Measurements from ENCODE around the gene ZFP57.

Gene ZFP57

DNA sequence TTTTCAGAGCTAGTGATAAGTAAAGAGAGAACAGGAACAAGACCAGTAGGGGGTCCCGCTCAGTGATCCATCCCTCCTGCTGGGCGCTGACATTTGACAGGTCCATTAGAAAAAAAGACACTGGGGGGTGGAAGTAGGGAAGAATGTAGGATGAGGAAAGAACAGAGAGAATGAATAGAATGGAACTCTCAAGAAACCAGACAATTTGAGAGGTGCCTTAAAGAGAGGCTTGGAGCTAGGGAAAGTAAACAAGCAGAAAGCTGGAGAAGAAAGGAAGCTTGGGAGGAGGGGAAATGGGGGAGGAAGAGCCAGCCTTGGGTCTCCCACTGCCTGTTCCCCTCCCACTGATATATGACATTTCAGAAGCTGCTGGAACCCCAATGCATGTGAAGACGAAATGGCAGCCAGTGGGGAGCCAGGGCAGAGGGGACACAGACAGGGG is 56.4 kb downstream of the ZFP57 start:
- FAIRE-seq: no peak

Measured in colon (tissue), 2 donors.